ENCODE measurements around the gene EP400.

EP400 gene

DNA sequence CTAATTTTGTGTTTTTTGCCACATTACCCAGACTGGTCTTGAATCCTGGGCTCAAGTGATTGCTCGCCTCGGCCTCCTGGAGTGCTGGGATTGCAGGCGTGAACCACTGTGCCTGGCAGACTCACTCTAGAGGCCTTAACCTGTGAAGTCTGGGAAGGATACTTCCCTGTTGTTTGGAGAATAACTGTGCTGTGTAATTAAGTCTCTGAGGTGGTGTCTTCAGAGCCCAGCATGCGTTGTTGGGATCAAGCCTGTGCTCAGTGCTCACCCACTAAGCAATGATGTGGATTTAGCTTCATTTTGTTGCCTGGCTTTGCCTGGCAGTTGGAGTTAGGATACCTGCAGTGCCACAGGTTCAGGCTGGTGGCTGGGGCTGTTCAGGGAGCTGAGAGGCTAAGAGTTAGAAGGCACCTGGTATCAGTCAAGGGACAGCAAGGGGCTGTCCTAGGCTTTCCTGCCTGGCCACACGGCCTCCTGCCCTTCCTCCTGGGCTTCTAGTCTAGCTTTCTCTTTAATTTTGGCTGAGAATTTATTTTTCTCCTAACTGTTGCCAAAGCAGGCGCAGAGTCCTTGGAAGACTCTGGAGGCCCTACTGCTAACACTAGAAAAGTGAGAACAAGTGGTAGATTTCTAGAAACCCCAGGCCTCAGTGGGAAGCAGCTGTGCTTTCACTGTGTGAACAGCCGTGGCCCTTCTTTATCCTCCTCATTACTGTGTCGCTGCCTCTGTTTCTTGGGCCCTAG is 38.5 kb downstream of the EP400 start:
- no peak for DNase-seq (ENCODE audit: low spot score)

DNA sequence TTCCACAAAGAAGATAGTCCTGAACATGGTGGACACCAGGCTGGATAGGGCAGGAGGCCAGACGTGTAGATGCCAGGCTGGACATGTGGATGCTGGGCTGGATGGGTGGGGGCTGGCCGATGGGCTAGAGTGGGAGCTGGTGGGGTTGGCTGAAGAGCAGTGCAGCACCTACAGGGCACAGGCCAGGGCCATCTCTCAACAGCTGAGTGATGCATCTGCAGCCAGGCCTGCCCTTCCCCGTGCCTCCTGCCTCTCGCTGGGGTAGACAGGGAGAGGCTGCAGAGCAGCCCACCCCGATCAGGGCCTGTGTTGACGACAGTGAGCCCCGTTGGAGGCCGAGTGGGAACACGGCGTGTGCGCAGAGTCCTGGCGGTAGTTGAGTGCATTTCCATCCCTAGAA is 39.3 kb downstream of the EP400 start:
- DNase-seq (ENCODE audit: low spot score), result no peak

DNA sequence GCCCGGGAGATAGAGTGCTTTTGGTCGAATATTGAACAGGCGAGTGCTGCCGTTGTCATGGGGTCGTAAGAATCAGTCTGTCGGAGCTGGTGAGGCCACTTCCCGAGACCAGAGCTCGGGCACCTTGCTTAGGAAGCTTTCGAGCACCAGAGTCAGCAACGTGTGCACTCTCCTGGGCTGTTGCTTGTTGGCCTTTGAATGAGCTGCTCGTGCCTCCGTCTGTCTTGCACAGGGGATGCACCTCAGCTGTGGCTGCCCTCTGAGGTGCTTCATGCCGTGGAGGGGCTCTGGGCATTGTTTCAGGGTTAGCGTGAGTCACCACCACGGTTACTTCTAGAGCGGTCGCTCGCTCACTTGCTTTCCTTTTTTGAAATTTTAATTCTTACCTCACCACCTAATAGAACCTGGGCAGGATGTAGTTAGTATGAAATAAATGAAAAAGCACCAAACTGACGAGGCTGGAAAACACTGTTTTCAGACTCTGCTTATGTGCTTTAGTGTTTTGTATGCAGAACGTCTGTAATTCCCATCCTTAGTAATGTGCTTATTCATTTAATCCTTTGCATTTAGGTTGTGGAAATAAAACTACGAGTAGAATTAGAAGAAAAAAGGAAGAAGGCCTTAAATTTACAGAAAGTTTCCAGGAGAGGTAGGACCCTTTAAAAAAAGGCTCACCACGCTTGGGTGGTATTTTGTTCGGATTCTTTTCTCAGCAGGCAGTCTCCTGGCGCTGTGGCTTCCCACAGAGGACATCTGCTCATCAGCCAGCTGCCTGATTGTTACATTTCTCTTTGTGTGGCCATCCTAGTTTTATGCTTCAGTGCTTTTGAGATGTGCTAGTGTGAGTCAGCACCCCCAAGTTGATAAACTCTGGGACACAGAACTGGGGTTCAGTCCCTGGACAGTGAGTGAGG is 40.6 kb downstream of the EP400 start:
- no peak for DNase-seq (ENCODE audit: low spot score)

GRCh38 chr12:131990980-131991305 is 41.2 kb downstream of the EP400 start:
- no peak for DNase-seq (ENCODE audit: low spot score)

- DNase-seq (ENCODE audit: low spot score), result no peak
Measured at GRCh38 chr12:131991816-131992430, 42.2 kb downstream of the EP400 start.

- no peak for DNase-seq (ENCODE audit: low spot score)
Measured at GRCh38 chr12:131994589-131994988, 44.8 kb downstream of the EP400 start.

- DNase-seq (ENCODE audit: low spot score), result no peak
Measured at GRCh38 chr12:132000286-132000872, 50.6 kb downstream of the EP400 start.

DNA sequence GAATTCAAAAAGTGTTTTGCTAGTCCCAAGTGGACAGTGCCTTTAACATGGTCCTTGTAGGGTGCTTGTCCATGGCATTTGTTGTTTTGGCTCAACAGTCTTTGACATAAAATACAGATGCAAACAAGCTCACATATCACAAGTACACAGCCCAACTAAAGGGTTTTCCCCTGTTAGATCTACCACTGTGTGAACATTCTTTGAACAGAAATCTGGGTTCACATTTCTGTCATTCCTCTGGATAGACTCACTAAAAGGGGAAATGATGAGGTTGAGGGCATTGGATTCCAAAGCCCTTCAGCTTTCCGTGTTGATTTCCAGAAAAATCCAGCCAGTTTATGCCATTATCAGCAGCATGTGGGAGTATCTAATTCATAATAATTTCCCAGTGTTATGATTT is 54.1 kb downstream of the EP400 start:
- DNase-seq (ENCODE audit: low spot score), result no peak

GRCh38 chr12:132004946-132005345 is 55.2 kb downstream of the EP400 start:
- no peak for DNase-seq (ENCODE audit: low spot score)

DNA sequence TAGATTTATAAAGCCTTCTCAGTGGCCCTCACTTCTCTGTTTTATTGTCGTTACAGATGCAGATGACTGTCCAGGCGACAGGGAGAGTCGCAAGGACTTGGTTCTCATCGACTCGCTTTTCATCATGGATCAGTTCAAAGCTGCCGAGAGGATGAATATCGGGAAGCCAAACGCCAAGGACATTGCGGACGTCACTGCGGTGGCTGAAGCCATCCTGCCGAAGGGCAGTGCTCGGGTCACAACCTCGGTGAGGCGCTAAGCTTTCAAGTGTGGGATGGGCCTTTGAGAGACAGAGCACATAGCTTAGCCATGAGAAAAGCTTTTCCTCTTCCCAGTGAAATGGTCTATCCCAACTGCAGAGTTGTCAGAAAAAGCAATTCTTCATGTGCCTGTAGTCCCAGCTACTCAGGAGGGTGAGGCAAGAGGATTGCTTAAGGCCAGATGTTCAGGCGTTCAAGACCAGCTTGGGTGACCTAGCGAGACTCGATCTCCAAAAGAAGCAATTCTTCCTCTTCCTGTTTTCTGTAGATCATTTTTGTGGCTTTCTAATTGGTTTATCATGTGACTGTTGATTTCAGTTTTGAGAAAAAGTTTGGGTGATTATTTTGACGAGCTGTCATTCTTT is 56.4 kb downstream of the EP400 start:
- no peak for DNase-seq (ENCODE audit: low spot score)

DNA sequence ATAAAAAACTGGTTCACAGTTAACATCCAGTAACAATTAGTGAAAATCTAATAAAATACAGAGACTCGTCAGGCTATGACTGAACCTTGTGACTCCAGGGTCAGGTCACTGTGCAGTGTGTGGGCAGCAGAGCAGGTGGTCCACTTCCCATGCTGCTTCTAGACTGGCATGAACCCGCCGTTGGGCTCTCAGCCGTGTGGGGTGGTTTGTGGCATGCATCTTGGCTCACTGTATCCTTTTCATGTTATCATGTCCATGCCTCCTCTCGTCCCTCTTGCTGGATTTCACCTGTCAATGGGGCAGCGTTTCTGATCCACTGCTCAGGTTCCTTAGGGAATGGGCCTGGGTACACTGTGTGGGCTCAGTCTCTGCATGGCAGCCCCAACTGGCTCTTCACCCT is 57.3 kb downstream of the EP400 start:
- no peak for DNase-seq (ENCODE audit: low spot score)

- no peak for DNase-seq (ENCODE audit: low spot score)
Measured at GRCh38 chr12:132009336-132009859, 59.7 kb downstream of the EP400 start.

GRCh38 chr12:132012919-132013568 is 63.3 kb downstream of the EP400 start:
- DNase-seq (ENCODE audit: low spot score), result no peak

DNA sequence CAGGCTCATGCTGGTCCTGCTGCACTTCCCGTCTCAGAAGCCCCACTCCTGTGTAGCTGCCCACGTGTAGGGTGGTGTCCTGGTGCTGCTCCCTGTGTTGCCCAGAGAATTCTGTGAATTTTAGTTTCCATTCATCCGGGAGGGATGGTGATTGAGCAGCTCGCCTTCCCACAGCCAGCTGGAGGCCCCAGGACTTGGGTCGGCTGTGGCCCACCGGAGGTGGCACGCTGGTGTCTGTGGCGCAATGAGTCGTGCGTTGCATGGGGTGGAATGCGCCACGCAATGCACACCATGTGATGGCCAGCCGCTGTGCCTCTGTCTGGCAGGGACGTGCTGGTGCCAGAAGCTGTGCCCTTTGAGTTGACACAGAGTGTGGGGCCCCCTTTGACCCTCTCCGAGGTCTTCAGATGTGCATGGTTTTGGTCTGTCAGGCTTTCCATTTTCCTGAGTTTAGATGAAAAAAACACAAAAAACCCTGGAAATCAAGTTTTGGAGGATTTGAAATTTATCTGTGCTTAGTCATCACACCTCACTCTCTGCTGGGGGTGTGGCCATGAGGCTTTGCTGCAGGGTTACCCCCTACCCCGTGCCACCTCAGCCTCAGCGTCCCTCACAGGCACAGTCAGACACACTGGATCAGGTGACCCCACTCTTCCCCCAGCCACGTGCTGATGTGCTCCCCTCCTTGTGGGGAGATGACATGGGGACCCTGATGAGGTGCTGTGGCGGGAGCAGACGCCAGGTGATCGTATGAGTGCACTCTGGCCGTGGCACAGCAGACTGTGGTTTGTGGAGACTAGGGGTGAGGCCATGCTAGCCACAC is 64.6 kb downstream of the EP400 start:
- no peak for DNase-seq (ENCODE audit: low spot score)

DNA sequence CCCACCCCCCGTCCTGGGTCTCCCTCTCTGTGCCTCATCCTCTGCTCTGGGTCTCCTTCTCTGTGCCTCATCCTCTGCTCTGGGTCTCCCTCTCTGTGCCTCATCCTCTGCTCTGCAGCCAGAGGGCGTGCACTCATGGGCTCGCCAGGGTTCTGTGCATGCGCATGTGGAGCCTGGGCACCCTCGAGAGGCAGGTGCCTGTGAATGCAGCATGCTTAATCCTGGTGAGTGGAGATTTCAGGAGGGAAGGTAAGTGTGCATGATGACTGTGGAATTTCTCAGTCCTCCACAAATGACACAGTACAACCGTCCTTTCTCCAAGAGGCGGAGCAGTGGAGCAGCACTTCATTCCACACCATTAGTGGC is 65.2 kb downstream of the EP400 start:
- no peak for DNase-seq (ENCODE audit: low spot score)

- DNase-seq (ENCODE audit: low spot score), result no peak
Measured at GRCh38 chr12:132015686-132016430, 66.1 kb downstream of the EP400 start.

DNA sequence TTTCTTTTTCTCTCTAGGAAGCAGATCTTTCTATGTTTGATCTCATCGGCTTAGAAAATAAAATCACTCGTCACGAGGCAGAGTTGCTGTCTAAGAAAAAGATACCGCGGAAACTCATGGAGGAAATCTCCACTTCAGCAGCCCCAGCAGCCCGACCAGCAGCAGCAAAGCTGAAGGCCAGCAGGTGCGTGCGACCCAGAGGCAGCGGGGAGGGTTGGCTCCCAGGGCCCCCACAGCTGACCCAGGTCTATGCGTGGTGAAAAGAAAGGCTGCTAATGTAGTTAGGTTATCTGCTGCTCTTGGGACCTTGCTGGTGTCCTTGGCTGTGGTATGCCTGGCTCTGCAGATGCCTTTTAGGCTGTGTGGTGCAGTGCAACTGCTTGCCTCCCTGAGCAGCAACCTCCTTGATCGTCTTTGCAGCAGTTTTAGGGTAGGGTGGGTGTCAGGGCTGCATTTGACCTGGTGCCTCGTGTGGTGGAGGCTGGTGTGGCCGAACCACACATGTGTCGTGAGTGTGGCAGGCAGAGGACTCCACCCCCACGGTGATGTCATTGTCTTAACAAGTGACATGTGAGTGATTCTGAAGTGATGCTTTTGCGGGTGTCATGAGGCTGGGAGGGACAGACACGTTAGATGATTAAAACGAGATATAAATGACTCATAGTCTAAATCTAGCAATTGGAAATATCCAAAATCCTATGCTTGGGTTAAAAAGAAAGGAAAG is 68.6 kb downstream of the EP400 start:
- no peak for DNase-seq (ENCODE audit: low spot score)

DNA sequence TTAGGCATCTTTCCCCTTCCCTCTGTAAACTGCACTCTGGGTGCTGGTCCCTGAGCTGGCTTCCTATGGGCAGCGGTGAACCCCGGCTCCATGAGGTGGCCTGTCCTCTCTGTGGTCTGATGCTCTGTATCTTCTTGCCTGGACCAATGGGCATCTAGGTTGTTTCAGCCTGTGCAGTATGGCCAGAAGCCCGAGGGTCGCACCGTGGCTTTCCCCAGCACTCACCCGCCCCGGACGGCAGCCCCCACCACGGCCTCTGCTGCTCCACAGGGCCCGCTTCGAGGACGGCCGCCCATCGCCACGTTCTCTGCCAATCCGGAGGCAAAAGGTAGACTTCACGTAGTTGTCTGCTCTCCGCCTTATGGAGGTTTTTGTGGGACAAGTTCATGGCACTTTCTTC is 70.1 kb downstream of the EP400 start:
- DNase-seq (ENCODE audit: low spot score), result no peak

DNA sequence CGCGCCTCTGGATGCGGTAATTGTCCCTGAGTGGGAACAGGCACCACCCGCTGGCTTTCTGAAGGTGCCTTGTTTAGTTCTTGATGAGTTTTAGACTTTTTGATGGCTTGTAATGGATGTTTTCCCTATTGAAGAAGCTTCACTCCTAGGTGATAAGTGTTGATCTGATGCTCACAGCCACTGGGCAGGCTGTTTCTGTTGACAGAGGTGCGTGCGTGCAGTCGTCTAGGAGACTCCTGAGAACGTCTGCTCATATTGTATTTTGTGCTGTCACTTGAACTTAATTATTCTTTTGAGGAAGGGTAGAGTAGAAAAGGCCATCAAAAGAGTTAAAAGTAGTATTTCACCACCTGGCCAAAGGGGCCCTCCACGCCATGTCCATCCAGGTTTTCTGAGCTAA is 70.5 kb downstream of the EP400 start:
- no peak for DNase-seq (ENCODE audit: low spot score)
